WTC11 (cell line): ENCODE results near the gene CEP120.

Experiments used
- CTCF ChIP-seq: fragments of 200-600 bp; IDR thresholded peaks from 2 replicates; pipeline ENCODE4 v1.8.0; 2022; ENCODE audit warnings: antibody characterized with exemption
- E2F1 ChIP-seq: sonication (generic); formaldehyde crosslinking; IDR thresholded peaks from 2 replicates; pipeline ENCODE4 v1.8.0; 2022; ENCODE audit warnings: mild to moderate bottlenecking, missing genetic modification reagents
- ETV6 ChIP-seq: sonication (generic); formaldehyde crosslinking; IDR thresholded peaks from 2 replicates; pipeline ENCODE4 v1.8.1; 2022; ENCODE audit warnings: mild to moderate bottlenecking, missing genetic modification reagents
- GABPB1 ChIP-seq: sonication (generic); formaldehyde crosslinking; IDR thresholded peaks from 2 replicates; pipeline ENCODE4 v1.8.1; 2023; ENCODE audit warnings: mild to moderate bottlenecking, missing genetic modification reagents
- KAT7 ChIP-seq: sonication (generic); formaldehyde crosslinking; IDR thresholded peaks from 2 replicates; pipeline ENCODE4 v1.8.1; 2023; ENCODE audit warnings: missing genetic modification reagents, mild to moderate bottlenecking, borderline replicate concordance
- MAX ChIP-seq: sonication (generic); formaldehyde crosslinking; IDR thresholded peaks from 2 replicates; pipeline ENCODE4 v1.8.0; 2022; ENCODE audit warnings: mild to moderate bottlenecking, missing genetic modification reagents
- MXD4 ChIP-seq: fragments of 250-450 bp; sonication (Bioruptor Pico); IDR thresholded peaks from 2 replicates; pipeline ENCODE4 v1.8.0; 2021; ENCODE audit warnings: mild to moderate bottlenecking, moderate library complexity, borderline replicate concordance
- MYBL2 ChIP-seq: sonication (generic); formaldehyde crosslinking; IDR thresholded peaks from 2 replicates; pipeline ENCODE4 v1.8.1; 2023; ENCODE audit warnings: mild to moderate bottlenecking, moderate library complexity, missing genetic modification reagents
- PREB ChIP-seq: sonication (generic); formaldehyde crosslinking; IDR thresholded peaks from 2 replicates; pipeline ENCODE4 v1.8.1; 2022; ENCODE audit warnings: mild to moderate bottlenecking, missing genetic modification reagents, moderate library complexity, borderline replicate concordance
- USF2 ChIP-seq: sonication (generic); formaldehyde crosslinking; IDR thresholded peaks from 2 replicates; pipeline ENCODE4 v1.8.1; 2023; ENCODE audit warnings: mild to moderate bottlenecking, missing genetic modification reagents, moderate library complexity
- ZBTB43 ChIP-seq: sonication (generic); formaldehyde crosslinking; IDR thresholded peaks from 2 replicates; pipeline ENCODE4 v1.8.1; 2023; ENCODE audit warnings: mild to moderate bottlenecking, missing genetic modification reagents
- ZSCAN18 ChIP-seq: fragments of 250-450 bp; sonication (Bioruptor Pico); IDR thresholded peaks from 2 replicates; pipeline ENCODE4 v2.1.2; 2022; ENCODE audit warnings: mild to moderate bottlenecking, moderate library complexity

GRCh38 chr5:123428521-123429220 lies 5.5 kb upstream of the CEP120 start:
- TF ChIP-seq CTCF (no peak), GABPB1 (CRISPR knock-in tag) (peak; percentile 77), E2F1 (CRISPR knock-in tag) (no peak), ETV6 (CRISPR knock-in tag) (no peak), MYBL2 (CRISPR knock-in tag) (no peak), USF2 (CRISPR knock-in tag) (no peak), MAX (CRISPR knock-in tag) (no peak), ZSCAN18 (CRISPR knock-in tag) (no peak), ZBTB43 (no peak), KAT7 (CRISPR knock-in tag) (no peak), PREB (CRISPR knock-in tag) (no peak), MXD4 (CRISPR knock-in tag) (no peak)
